GM23248 (cell line): ENCODE data around the gene CRTC3.
"Not testable (repeated sequence)": the region's sequence is repeated elsewhere in the genome, so short reads cannot be mapped to it uniquely, and the experiment has no call there.

Experiments used
- EZH2 ChIP-seq: fragments of 200-600 bp; sonication (generic); IDR thresholded peaks from 2 replicates; pipeline ENCODE4 v1.6.1; 2018; ENCODE audit warnings: antibody characterized with exemption, mild to moderate bottlenecking; ENCODE audit not compliant: insufficient read depth, poor library complexity, severe bottlenecking
- EZH2phosphoT487 ChIP-seq: fragments of 200-600 bp; sonication (generic); IDR thresholded peaks from 2 replicates; pipeline ENCODE4 v1.6.1; 2018; ENCODE audit warnings: antibody characterized with exemption, moderate library complexity, mild to moderate bottlenecking, low read depth; ENCODE audit not compliant: insufficient read depth

DNA sequence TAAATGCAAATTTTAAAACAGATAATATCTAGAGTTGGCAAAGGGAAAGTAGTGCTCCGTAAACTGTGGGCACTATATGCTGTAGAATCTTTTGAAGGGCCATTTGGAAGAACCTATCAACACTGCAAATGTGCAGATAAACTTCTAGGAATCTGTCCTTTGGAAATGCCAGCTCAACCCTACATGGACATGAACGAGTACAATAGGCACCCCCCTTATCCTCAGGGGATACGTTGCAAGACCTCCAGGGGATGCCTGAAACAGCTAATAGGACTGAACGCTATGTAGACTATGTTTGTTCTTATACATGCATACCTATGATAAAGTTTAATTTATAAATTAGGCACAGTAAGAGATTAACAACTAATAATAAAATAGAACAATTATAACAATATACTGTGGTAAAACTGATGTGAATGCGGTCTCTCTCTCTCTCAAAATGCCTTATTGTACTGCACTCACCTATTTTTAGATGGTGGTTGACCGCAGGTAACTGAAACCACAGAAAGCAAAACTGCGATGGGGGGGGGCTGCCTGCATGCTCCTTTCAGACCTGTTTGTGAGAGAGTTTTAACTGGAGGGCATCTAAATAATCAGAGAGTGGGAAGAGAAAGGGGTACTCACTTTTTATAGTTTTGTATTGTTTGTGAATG lies 127.9 kb downstream of the CRTC3 start:
- TF ChIP-seq EZH2, EZH2phosphoT487: not testable (repeated sequence)
